HepG2 (cell line): ENCODE results near the gene TCL1A. TPM values are rescaled to one million over a fixed set of nuclear protein-coding genes. Genes with fewer than 3 reads are reported as not detected.

Experiments used
- ATAC-seq: fragments of 200-7000 bp; cut with Tn5 transposase; 3 replicates; pipeline ENCODE4 v1.9.1; 2020; ENCODE audit warnings: mild to moderate bottlenecking, moderate library complexity
- BruUV-seq: library from RNA; stranded (reverse); fragments of 400-500 nt; replicated peaks from 2 replicates; lab custom pipeline; 2021; lab: Mats Ljungman, UMichigan
- CTCF ChIA-PET: fragments of 300-600 bp; formaldehyde crosslinking; extraction: SDS; loops from one replicate; lab custom pipeline; 2021; ENCODE audit warnings: low total read pairs, inconsistent platforms, low intra/inter-chr PET ratio; lab: Yijun Ruan, JAX
- POLR2A ChIA-PET: fragments of 350-600 bp; sonication (Branson Sonifier 250); formaldehyde crosslinking; loops from one replicate; lab custom pipeline; 2020; ENCODE audit warnings: antibody characterized with exemption, inconsistent platforms; lab: Yijun Ruan, JAX
- DNase-seq: peaks from one replicate; pipeline ENCODE4 v3.0.0-alpha.2; 2015; ENCODE audit warnings: low spot score
- FAIRE-seq: peaks from 3 replicates; lab custom pipeline; 2011; peaks lifted over from hg19 to GRCh38; lab: Jason Lieb, UNC
- H2AFZ ChIP-seq: one replicate; pipeline ENCODE4 v1.6.1; 2011; ENCODE audit warnings: low read length, inconsistent platforms
- H3K27ac ChIP-seq: fragments of 300-600 bp; 3 replicates; pipeline ENCODE4 v1.8.0; 2011; ENCODE audit warnings: mixed run types, mild to moderate bottlenecking, mixed read lengths, low read length, inconsistent platforms; ENCODE audit not compliant: insufficient read depth; ENCODE audit errors: extremely low read length
- H3K27me3 ChIP-seq, 2 experiments: fragments of 200-600 bp in 1 of 2; 2 replicates in 1 of 2; 3 replicates in 1 of 2; pipeline versions ENCODE4 v1.6.0 to v1.8.0; 2011; ENCODE audit warnings: low read length in 2 of 2, mild to moderate bottlenecking in 2 of 2, moderate library complexity in 2 of 2, inconsistent platforms in 1 of 2; ENCODE audit not compliant: insufficient read depth in 2 of 2, control insufficient read depth in 1 of 2
- H3K36me3 ChIP-seq, 2 experiments: fragments of 200-600 bp in 1 of 2; replicated peaks in 1 of 2; 2 replicates in 1 of 2; 3 replicates in 1 of 2; pipeline versions ENCODE4 v1.5.1 to v1.8.0; 2011; ENCODE audit warnings: low read length in 2 of 2, inconsistent platforms in 1 of 2; ENCODE audit not compliant: insufficient read depth in 2 of 2, control insufficient read depth in 1 of 2
- H3K4me1 ChIP-seq: 2 replicates; pipeline ENCODE4 v1.5.1; 2012; ENCODE audit warnings: low read length, inconsistent platforms; ENCODE audit not compliant: insufficient read depth
- H3K4me2 ChIP-seq: 2 replicates; pipeline ENCODE4 v1.6.0; 2011; ENCODE audit warnings: low read depth, low read length, inconsistent platforms
- H3K4me3 ChIP-seq, 3 experiments: fragments of 200-600 bp in 1 of 3; sonication (generic), shearing (Covaris generic) in 1 of 3; replicated peaks in 1 of 3; 2 replicates each; pipeline ENCODE4 v1.5.1; 2011 to 2016; ENCODE audit warnings: low read length in 3 of 3, inconsistent platforms in 2 of 3, low read depth in 2 of 3, mild to moderate bottlenecking in 2 of 3, control low read depth in 1 of 3, mixed read lengths in 1 of 3; ENCODE audit not compliant: insufficient read depth in 1 of 3
- H3K79me2 ChIP-seq: one replicate; pipeline ENCODE4 v1.6.1; 2011; ENCODE audit warnings: low read length, inconsistent platforms; ENCODE audit not compliant: insufficient read depth
- H3K9ac ChIP-seq: 2 replicates; pipeline ENCODE4 v1.6.0; 2011; ENCODE audit warnings: mild to moderate bottlenecking, low read depth, low read length, inconsistent platforms; ENCODE audit not compliant: insufficient read depth
- H3K9me3 ChIP-seq: 2 replicates; pipeline ENCODE4 v1.5.1; 2012; ENCODE audit warnings: mild to moderate bottlenecking, low read length
- H4K20me1 ChIP-seq: 2 replicates; pipeline ENCODE4 v1.6.0; 2011; ENCODE audit warnings: inconsistent platforms, mild to moderate bottlenecking, low read length, moderate library complexity; ENCODE audit not compliant: insufficient read depth
- FOSL1 ChIP-seq: sonication (generic); formaldehyde crosslinking; IDR thresholded peaks from 2 replicates; pipeline ENCODE4 v1.9.0; 2021; ENCODE audit warnings: missing genetic modification reagents, borderline replicate concordance
- KLF13 ChIP-seq: sonication (generic); formaldehyde crosslinking; IDR thresholded peaks from 2 replicates; pipeline ENCODE4 v1.4.0; 2020; ENCODE audit warnings: mild to moderate bottlenecking, missing genetic modification reagents
- REL ChIP-seq: sonication (generic); formaldehyde crosslinking; conservative IDR thresholded peaks from 2 replicates; pipeline ENCODE4 v1.8.0; 2022; ENCODE audit warnings: mild to moderate bottlenecking, missing genetic modification reagents, moderate library complexity
- SMC3 ChIP-seq: IDR thresholded peaks from 2 replicates; pipeline ENCODE4 v1.6.1; 2011; ENCODE audit warnings: low read length, improper control_type of control experiment
- SRF ChIP-seq: IDR thresholded peaks from 2 replicates; pipeline ENCODE4 v1.6.1; 2011; ENCODE audit warnings: mild to moderate bottlenecking, low read depth, low read length, moderate library complexity
- TBX2 ChIP-seq: sonication (generic); formaldehyde crosslinking; IDR thresholded peaks from 2 replicates; pipeline ENCODE4 v1.5.0; 2020; ENCODE audit warnings: missing genetic modification reagents, mild to moderate bottlenecking, borderline replicate concordance
- TBX3 ChIP-seq: fragments of 450-650 bp; IDR thresholded peaks from 2 replicates; pipeline ENCODE4 v1.6.1; 2017; ENCODE audit warnings: antibody characterized with exemption, mild to moderate bottlenecking, inconsistent platforms, borderline replicate concordance
- TSC22D2 ChIP-seq: sonication (generic); formaldehyde crosslinking; IDR thresholded peaks from 2 replicates; pipeline ENCODE4 v1.5.1; 2020; ENCODE audit warnings: missing genetic modification reagents, mild to moderate bottlenecking, borderline replicate concordance
- ZC3H4 ChIP-seq: sonication (generic); formaldehyde crosslinking; IDR thresholded peaks from 2 replicates; pipeline ENCODE4 v1.4.0; 2020; ENCODE audit warnings: missing genetic modification reagents, borderline replicate concordance
- ZNF468 ChIP-seq: sonication (generic); formaldehyde crosslinking; IDR thresholded peaks from 2 replicates; pipeline ENCODE4 v1.8.0; 2022; ENCODE audit warnings: mild to moderate bottlenecking, moderate library complexity, missing genetic modification reagents
- ZSCAN9 ChIP-seq: IDR thresholded peaks from 2 replicates; pipeline ENCODE4 v1.6.1; 2016; ENCODE audit warnings: borderline replicate concordance
- WGBS: methylation state at CpG from one replicate; pipeline ENCODE4 v1.1.6; 2017; ENCODE audit warnings: low lambda C conversion rate; 5-methylcytosine and 5-hydroxymethylcytosine counted together
- in situ Hi-C: cut with HindIII; loops from 2 replicates; pipeline ENCODE4 v1.10.0; 2017; ENCODE audit warnings: low pct_unique_long_range_greater_than_20kb; ENCODE audit not compliant: extremely low pct_ligation_motif_present
- intact Hi-C: fragments of 100-400 bp; cut with micrococcal nuclease; formaldehyde crosslinking; loops from one replicate; pipeline ENCODE4 v1.10.0; 2022; ENCODE audit not compliant: unreplicated experiment
- polyA plus RNA-seq, 8 experiments: library from polyadenylated mRNA; depleted of rRNA in 3 of 8; stranded (reverse) in 7 of 8; unstranded in 1 of 8; fragments of >200 nt; fragmentation: Illumina TruSeq in 4 of 8; extraction: Trizol in 4 of 8; gene quantifications; 2 replicates each; pipeline versions ENCODE4 v1.2.1 to v1.2.3, GENCODE V29; 2011 to 2016; ENCODE audit warnings: low read depth in 4 of 8, missing spikeins in 1 of 8, mixed read lengths in 1 of 8; ENCODE audit not compliant: insufficient read depth in 1 of 8
- total RNA-seq, 5 experiments: library from RNA; depleted of rRNA; stranded (reverse); fragments of >200 nt; fragmentation: Illumina TruSeq; extraction: Trizol; gene quantifications; 2 replicates each; pipeline ENCODE4 v1.2.3, GENCODE V29; 2016; ENCODE audit warnings: low read depth in 1 of 5
- TF ChIP-seq, protein P1 (sequence below): sonication (generic); formaldehyde crosslinking; IDR thresholded peaks from 2 replicates; pipeline ENCODE4 v1.5.0; 2020; ENCODE audit warnings: mild to moderate bottlenecking, missing genetic modification reagents
- TF ChIP-seq, protein P2 (sequence below): sonication (generic); formaldehyde crosslinking; IDR thresholded peaks from 2 replicates; pipeline ENCODE4 v1.4.0; 2020; ENCODE audit warnings: mild to moderate bottlenecking, missing genetic modification reagents
- TF ChIP-seq, protein P3 (sequence below): sonication (generic); formaldehyde crosslinking; IDR thresholded peaks from 2 replicates; pipeline ENCODE4 v1.8.1; 2023; ENCODE audit warnings: mild to moderate bottlenecking, moderate library complexity, missing genetic modification reagents
- TF ChIP-seq, protein P4 (sequence below): fragments of 450-650 bp; IDR thresholded peaks from 2 replicates; pipeline ENCODE4 v1.6.1; 2017; ENCODE audit warnings: mild to moderate bottlenecking

Gene TCL1A
- total and polyA plus RNA-seq, 2 of the 13 experiments (the other 11 are each of a cell fraction or from before 2014, with no cell fraction given), result not detected

DNA sequence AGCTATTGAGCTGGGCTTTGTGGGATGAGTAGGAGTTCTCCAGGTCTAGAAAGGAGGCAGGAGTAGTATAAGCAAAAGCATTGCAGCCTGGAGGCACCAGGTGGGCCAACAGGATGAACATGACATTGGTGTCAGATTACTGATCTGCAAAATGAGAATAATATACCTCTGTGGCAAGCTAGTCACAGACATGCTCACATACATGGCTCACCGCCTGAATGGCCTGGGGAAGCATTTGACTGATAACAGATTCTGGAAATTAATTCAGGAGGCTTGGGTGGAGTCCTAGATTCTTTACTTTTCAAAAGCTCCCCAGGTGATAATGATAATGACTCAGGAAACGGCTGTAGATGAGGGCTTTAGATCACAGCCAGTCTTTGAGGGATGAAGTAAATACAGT, 27.0 kb downstream of the TCL1A start:
- DNase-seq (no peak), ATAC-seq (no peak), FAIRE-seq (no peak)
- Histone ChIP-seq H3K27ac (no peak overlapping the region), H2AFZ (no peak overlapping the region), H3K36me3 (no peaks in the 10 kb centered on the region), H3K4me1 (no peaks in the 10 kb centered on the region), H3K9ac (no peak overlapping the region), H3K9me3 (no peaks in the 10 kb centered on the region), H3K79me2 (no peaks in the 10 kb centered on the region), H3K27me3 (peaks cover 1 to 28% of the 10 kb centered on the region in 2 experiments; a peak in 4 of 5 replicates), H3K4me2 (no peak overlapping the region), H4K20me1 (no peaks in the 10 kb centered on the region), H3K4me3 (no peak overlapping the region)
- ChIA-PET CTCF (no interaction called here), POLR2A (no interaction called here)
- BruUV-seq, result no TSS peak
- in situ Hi-C loops, result no loop called here
- 50% methylated on average over 2 of the region's 2 CpGs for WGBS
- intact Hi-C loops, result no loop called here
- TF ChIP-seq TBX2 (CRISPR knock-in tag) (no peak), REL (no peak), ZSCAN9 (CRISPR knock-in tag) (no peak), SMC3 (no peak), KLF13 (CRISPR knock-in tag) (no peak), TBX3 (no peak), FOSL1 (CRISPR knock-in tag) (no peak), SRF (no peak), ZNF468 (CRISPR knock-in tag) (no peak), ZC3H4 (no peak), TSC22D2 (CRISPR knock-in tag) (no peak)
- TF ChIP-seq, protein P1, sequence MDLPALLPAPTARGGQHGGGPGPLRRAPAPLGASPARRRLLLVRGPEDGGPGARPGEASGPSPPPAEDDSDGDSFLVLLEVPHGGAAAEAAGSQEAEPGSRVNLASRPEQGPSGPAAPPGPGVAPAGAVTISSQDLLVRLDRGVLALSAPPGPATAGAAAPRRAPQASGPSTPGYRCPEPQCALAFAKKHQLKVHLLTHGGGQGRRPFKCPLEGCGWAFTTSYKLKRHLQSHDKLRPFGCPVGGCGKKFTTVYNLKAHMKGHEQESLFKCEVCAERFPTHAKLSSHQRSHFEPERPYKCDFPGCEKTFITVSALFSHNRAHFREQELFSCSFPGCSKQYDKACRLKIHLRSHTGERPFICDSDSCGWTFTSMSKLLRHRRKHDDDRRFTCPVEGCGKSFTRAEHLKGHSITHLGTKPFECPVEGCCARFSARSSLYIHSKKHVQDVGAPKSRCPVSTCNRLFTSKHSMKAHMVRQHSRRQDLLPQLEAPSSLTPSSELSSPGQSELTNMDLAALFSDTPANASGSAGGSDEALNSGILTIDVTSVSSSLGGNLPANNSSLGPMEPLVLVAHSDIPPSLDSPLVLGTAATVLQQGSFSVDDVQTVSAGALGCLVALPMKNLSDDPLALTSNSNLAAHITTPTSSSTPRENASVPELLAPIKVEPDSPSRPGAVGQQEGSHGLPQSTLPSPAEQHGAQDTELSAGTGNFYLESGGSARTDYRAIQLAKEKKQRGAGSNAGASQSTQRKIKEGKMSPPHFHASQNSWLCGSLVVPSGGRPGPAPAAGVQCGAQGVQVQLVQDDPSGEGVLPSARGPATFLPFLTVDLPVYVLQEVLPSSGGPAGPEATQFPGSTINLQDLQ, result no peak
- TF ChIP-seq, protein P2, sequence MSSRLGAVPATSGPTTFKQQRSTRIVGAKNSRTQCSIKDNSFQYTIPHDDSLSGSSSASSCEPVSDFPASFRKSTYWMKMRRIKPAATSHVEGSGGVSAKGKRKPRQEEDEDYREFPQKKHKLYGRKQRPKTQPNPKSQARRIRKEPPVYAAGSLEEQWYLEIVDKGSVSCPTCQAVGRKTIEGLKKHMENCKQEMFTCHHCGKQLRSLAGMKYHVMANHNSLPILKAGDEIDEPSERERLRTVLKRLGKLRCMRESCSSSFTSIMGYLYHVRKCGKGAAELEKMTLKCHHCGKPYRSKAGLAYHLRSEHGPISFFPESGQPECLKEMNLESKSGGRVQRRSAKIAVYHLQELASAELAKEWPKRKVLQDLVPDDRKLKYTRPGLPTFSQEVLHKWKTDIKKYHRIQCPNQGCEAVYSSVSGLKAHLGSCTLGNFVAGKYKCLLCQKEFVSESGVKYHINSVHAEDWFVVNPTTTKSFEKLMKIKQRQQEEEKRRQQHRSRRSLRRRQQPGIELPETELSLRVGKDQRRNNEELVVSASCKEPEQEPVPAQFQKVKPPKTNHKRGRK (CRISPR knock-in tag), result no peak
- TF ChIP-seq, protein P3, sequence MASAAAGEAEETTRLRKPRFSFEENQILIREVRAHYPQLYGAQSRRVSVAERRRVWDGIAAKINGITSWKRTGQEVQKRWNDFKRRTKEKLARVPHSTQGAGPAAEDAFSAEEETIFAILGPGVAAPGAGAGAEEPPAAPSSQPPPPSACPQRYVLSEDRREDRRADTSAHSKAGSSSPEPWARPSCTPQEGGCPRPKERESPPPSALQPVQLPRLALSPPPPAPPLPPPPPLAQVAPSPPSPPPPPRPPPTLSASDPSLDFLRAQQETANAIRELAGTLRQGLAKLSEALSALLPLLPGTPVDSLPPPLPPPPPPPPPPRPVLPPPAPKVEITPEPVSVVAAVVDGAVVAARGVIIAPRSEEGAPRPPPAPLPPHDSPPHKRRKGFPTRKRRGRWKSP (CRISPR knock-in tag), result no peak
- TF ChIP-seq, protein P4, sequence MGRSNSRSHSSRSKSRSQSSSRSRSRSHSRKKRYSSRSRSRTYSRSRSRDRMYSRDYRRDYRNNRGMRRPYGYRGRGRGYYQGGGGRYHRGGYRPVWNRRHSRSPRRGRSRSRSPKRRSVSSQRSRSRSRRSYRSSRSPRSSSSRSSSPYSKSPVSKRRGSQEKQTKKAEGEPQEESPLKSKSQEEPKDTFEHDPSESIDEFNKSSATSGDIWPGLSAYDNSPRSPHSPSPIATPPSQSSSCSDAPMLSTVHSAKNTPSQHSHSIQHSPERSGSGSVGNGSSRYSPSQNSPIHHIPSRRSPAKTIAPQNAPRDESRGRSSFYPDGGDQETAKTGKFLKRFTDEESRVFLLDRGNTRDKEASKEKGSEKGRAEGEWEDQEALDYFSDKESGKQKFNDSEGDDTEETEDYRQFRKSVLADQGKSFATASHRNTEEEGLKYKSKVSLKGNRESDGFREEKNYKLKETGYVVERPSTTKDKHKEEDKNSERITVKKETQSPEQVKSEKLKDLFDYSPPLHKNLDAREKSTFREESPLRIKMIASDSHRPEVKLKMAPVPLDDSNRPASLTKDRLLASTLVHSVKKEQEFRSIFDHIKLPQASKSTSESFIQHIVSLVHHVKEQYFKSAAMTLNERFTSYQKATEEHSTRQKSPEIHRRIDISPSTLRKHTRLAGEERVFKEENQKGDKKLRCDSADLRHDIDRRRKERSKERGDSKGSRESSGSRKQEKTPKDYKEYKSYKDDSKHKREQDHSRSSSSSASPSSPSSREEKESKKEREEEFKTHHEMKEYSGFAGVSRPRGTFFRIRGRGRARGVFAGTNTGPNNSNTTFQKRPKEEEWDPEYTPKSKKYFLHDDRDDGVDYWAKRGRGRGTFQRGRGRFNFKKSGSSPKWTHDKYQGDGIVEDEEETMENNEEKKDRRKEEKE, result no peak
